HL-60 (cell line): ENCODE data around the gene GALNT17.

Experiments
- TF ChIP-seq, protein P1 (sequence below): IDR thresholded peaks from 2 replicates; pipeline ENCODE4 v1.6.1; 2012; ENCODE audit warnings: low read depth; ENCODE audit not compliant: insufficient replicate concordance
- TF ChIP-seq, protein P2 (sequence below): IDR thresholded peaks from one replicate; pipeline ENCODE4 v1.5.1; 2011; ENCODE audit warnings: low read length, control low read depth, inconsistent platforms; ENCODE audit not compliant: insufficient read depth

DNA sequence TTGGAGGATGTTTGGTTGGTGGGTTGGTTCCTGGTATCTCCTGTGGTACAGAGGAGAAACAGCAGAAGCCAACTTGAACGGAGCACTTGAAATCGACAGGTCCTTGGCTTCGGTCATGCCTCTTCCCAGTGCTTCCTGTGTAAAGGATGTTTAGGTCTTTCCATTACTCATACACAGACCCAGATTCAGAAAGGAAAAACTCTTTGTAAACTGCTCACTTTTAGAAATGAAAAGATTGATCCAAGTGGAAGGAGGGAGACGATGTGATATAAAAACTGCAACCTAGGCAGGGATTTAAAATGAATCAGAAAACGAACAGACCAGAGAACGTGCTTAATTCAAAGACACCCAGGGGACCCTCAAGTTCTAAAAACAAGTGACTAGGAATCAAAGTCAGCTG is 338.4 kb downstream of the GALNT17 start:
- TF ChIP-seq, protein P1, sequence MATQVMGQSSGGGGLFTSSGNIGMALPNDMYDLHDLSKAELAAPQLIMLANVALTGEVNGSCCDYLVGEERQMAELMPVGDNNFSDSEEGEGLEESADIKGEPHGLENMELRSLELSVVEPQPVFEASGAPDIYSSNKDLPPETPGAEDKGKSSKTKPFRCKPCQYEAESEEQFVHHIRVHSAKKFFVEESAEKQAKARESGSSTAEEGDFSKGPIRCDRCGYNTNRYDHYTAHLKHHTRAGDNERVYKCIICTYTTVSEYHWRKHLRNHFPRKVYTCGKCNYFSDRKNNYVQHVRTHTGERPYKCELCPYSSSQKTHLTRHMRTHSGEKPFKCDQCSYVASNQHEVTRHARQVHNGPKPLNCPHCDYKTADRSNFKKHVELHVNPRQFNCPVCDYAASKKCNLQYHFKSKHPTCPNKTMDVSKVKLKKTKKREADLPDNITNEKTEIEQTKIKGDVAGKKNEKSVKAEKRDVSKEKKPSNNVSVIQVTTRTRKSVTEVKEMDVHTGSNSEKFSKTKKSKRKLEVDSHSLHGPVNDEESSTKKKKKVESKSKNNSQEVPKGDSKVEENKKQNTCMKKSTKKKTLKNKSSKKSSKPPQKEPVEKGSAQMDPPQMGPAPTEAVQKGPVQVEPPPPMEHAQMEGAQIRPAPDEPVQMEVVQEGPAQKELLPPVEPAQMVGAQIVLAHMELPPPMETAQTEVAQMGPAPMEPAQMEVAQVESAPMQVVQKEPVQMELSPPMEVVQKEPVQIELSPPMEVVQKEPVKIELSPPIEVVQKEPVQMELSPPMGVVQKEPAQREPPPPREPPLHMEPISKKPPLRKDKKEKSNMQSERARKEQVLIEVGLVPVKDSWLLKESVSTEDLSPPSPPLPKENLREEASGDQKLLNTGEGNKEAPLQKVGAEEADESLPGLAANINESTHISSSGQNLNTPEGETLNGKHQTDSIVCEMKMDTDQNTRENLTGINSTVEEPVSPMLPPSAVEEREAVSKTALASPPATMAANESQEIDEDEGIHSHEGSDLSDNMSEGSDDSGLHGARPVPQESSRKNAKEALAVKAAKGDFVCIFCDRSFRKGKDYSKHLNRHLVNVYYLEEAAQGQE, result no peak
- TF ChIP-seq, protein P2, sequence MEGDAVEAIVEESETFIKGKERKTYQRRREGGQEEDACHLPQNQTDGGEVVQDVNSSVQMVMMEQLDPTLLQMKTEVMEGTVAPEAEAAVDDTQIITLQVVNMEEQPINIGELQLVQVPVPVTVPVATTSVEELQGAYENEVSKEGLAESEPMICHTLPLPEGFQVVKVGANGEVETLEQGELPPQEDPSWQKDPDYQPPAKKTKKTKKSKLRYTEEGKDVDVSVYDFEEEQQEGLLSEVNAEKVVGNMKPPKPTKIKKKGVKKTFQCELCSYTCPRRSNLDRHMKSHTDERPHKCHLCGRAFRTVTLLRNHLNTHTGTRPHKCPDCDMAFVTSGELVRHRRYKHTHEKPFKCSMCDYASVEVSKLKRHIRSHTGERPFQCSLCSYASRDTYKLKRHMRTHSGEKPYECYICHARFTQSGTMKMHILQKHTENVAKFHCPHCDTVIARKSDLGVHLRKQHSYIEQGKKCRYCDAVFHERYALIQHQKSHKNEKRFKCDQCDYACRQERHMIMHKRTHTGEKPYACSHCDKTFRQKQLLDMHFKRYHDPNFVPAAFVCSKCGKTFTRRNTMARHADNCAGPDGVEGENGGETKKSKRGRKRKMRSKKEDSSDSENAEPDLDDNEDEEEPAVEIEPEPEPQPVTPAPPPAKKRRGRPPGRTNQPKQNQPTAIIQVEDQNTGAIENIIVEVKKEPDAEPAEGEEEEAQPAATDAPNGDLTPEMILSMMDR, result no peak
